CD4-positive, alpha-beta T cell treated with Interleukin-17A for 4 hours (primary cell): ENCODE measurements around the gene DHRSX.
"Not testable (repeated sequence)": the region's sequence is repeated elsewhere in the genome, so short reads cannot be mapped to it uniquely, and the experiment has no call there.

Experiments
- DNase-seq: peaks from one replicate; pipeline ENCODE4 v3.0.0-alpha.2; 2020; ENCODE audit warnings: mixed read lengths

The DHRSX gene

GRCh38 chrX:2519638-2520037, 18.9 kb upstream of the DHRSX start:
- not testable (repeated sequence) for DNase-seq

- DNase-seq: no peak
These were observed 16.3 kb upstream of the DHRSX start for GRCh38 chrX:2517055-2517454.

- DNase-seq: no peak
These were observed 15.8 kb upstream of the DHRSX start for GRCh38 chrX:2516623-2517022.

- DNase-seq: no peak
These were observed 13.4 kb upstream of the DHRSX start for GRCh38 chrX:2514131-2514530.

GRCh38 chrX:2513121-2513664, 12.4 kb upstream of the DHRSX start:
- no peak for DNase-seq

- no peak for DNase-seq
These were observed 11.7 kb upstream of the DHRSX start for GRCh38 chrX:2512501-2512900.

- no peak for DNase-seq
These were observed 10.6 kb upstream of the DHRSX start for GRCh38 chrX:2511326-2511725.

GRCh38 chrX:2508648-2509335, 8.0 kb upstream of the DHRSX start:
- no peak for DNase-seq

- no peak for DNase-seq
These were observed 7.3 kb upstream of the DHRSX start for GRCh38 chrX:2507904-2508627.

GRCh38 chrX:2507196-2507595, 6.4 kb upstream of the DHRSX start:
- no peak for DNase-seq

- not testable (repeated sequence) for DNase-seq
These were observed 4.6 kb upstream of the DHRSX start for GRCh38 chrX:2505341-2505740.

GRCh38 chrX:2504706-2505332, 4.0 kb upstream of the DHRSX start:
- DNase-seq: no peak

GRCh38 chrX:2503591-2504500, 3.1 kb upstream of the DHRSX start:
- no peak for DNase-seq

- no peak for DNase-seq
These were observed 2.1 kb upstream of the DHRSX start for GRCh38 chrX:2502668-2503519.

- no peak for DNase-seq
These were observed 1.4 kb upstream of the DHRSX start for GRCh38 chrX:2502120-2502667.

- DNase-seq: no peak
These were observed 855 bp upstream of the DHRSX start for GRCh38 chrX:2501559-2502102.

- DNase-seq: peak; percentile 62
These were observed 529 bp downstream of the DHRSX start for GRCh38 chrX:2500091-2500802.

- DNase-seq: no peak
These were observed 1.3 kb downstream of the DHRSX start for GRCh38 chrX:2499507-2499906.

- DNase-seq: no peak
These were observed 1.9 kb downstream of the DHRSX start for GRCh38 chrX:2498781-2499302.
